ENCODE results near the gene AEBP1. TPM values are rescaled to one million over a fixed set of nuclear protein-coding genes. Genes with fewer than 3 reads are reported as not detected.

Gene AEBP1
- total RNA-seq, 1 donor from 2014 or later: 81.1 TPM

DNA sequence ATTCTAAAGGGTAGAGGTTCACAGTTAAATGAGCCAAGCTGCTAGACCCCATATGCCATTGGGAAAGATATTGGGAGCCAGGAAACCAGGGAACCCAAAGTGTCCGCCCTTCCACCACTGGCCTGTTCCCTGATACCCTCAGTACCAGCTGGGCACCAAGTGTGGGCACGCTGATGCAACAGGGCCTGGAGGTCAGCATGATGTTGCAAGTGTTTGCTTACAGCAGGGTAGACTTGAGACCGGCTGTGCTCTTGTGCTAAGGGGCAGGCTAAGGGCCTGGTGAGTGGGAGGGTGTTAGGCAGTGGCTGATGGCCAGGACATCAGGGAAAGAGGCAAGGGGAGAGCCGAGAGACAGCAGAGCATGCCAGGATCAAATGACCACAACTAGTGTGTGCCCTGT is 58.0 kb downstream of the AEBP1 start:
- no peak overlapping the region for H3K4me3 ChIP-seq (ENCODE audit: low read depth, low read length)
- DNase-seq (ENCODE audit: low read depth): no peak
- no peaks in the 10 kb centered on the region for H3K27me3 ChIP-seq (ENCODE audit: control insufficient read depth, insufficient read depth, low read length)
- TF ChIP-seq, protein P1, sequence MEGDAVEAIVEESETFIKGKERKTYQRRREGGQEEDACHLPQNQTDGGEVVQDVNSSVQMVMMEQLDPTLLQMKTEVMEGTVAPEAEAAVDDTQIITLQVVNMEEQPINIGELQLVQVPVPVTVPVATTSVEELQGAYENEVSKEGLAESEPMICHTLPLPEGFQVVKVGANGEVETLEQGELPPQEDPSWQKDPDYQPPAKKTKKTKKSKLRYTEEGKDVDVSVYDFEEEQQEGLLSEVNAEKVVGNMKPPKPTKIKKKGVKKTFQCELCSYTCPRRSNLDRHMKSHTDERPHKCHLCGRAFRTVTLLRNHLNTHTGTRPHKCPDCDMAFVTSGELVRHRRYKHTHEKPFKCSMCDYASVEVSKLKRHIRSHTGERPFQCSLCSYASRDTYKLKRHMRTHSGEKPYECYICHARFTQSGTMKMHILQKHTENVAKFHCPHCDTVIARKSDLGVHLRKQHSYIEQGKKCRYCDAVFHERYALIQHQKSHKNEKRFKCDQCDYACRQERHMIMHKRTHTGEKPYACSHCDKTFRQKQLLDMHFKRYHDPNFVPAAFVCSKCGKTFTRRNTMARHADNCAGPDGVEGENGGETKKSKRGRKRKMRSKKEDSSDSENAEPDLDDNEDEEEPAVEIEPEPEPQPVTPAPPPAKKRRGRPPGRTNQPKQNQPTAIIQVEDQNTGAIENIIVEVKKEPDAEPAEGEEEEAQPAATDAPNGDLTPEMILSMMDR (IDR thresholded peaks at IDR 0.05; ENCODE audit: insufficient read depth, low read length, poor library complexity, severe bottlenecking): no peak
- no peaks in the 10 kb centered on the region for H3K36me3 ChIP-seq (ENCODE audit: control insufficient read depth, insufficient read depth, low read length)

DNA sequence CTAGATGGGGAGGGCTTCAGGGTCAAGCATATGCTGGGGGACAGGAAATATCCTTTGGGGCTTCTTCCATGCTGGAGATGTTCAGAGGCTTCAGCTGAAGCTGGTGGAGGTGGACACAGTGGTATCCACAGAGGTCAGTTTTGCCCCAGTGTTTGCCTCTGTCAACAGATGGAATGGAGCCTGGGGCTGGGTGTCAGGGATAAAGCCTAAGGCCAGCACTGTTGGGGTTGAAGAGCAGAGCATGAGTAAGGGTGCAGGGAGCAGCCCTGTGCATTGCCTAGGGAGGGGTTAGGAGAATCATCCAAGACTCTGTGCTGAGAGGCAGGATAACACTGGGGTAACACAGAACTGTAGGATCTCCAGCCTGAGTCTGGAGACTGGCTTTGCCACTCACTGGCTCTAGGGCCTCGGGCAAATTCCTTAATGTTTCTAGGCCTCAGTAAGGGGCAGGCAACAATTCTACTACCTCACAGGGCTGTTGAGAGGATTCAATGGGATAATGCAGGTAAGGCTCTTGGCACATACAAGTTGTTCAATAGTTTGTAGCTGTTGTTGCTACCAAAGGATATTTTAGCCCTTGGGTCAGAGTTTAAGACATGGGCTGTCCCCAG is 58.7 kb downstream of the AEBP1 start:
- no peaks in the 10 kb centered on the region for H3K27me3 ChIP-seq (ENCODE audit: control insufficient read depth, insufficient read depth, low read length)
- H3K36me3 ChIP-seq (ENCODE audit: control insufficient read depth, insufficient read depth, low read length): no peaks in the 10 kb centered on the region
- DNase-seq (ENCODE audit: low read depth): no peak
- H3K4me3 ChIP-seq (ENCODE audit: low read depth, low read length): no peak overlapping the region
- TF ChIP-seq, protein P1 (IDR thresholded peaks at IDR 0.05; ENCODE audit: insufficient read depth, low read length, poor library complexity, severe bottlenecking): no peak

DNA sequence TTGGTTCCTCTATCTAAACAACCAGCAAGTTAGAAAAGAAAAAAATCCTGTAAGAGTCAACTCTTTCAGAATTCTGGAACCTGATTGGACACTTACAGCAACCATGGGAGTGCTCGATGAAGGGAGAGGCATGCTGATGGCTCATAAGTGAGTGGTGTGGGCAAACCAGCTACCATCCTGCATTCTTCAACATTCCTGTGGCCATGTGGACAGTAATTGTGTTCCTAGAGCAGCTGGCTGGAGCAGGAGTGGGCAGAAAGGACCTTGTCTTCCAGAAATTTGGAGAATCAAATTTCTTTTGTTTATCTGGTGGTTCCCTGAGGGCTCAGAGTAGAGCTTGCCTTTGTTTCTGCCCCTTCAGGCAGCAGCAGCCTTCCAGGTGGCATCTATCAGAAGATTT is 59.4 kb downstream of the AEBP1 start:
- TF ChIP-seq, protein P1 (IDR thresholded peaks at IDR 0.05; ENCODE audit: insufficient read depth, low read length, poor library complexity, severe bottlenecking): no peak
- H3K4me3 ChIP-seq (ENCODE audit: low read depth, low read length): no peak overlapping the region
- peak; percentile 90 for DNase-seq (ENCODE audit: low read depth)
- no peaks in the 10 kb centered on the region for H3K27me3 ChIP-seq (ENCODE audit: control insufficient read depth, insufficient read depth, low read length)
- H3K36me3 ChIP-seq (ENCODE audit: control insufficient read depth, insufficient read depth, low read length): no peaks in the 10 kb centered on the region

Other genes with a start within 250 kb of the AEBP1 start
- 142 and 168 TPM in 2 replicates for gene MRPS24, start 234.8 kb upstream of the AEBP1 start, total RNA-seq
- gene URGCP, start 197.7 kb upstream of the AEBP1 start, total RNA-seq: 30.0 and 30.1 TPM in 2 replicates
- 27.4 and 34.0 TPM in 2 replicates for gene UBE2D4, start 177.9 kb upstream of the AEBP1 start, total RNA-seq
- not detected in 2 replicates for gene SPDYE1, start 106.4 kb upstream of the AEBP1 start, total RNA-seq
- 120 and 121 TPM in 2 replicates for gene DBNL, start 59.6 kb upstream of the AEBP1 start, total RNA-seq
- gene PGAM2, start 38.8 kb upstream of the AEBP1 start, total RNA-seq: not detected in 2 replicates
- 19.8 and 22.1 TPM in 2 replicates for gene POLM, start 21.8 kb upstream of the AEBP1 start, total RNA-seq
- gene POLD2, start 19.2 kb downstream of the AEBP1 start, total RNA-seq: 72.8 and 73.0 TPM in 2 replicates
- 1.2 and 3.0 TPM in 2 replicates for gene MYL7, start 37.0 kb downstream of the AEBP1 start, total RNA-seq
- gene GCK, start 85.1 kb downstream of the AEBP1 start, total RNA-seq: 0.75 and 2.3 TPM in 2 replicates
- 124 and 128 TPM in 2 replicates for gene YKT6, start 96.6 kb downstream of the AEBP1 start, total RNA-seq
- gene CAMK2B, start 221.2 kb downstream of the AEBP1 start, total RNA-seq: 0.68 TPM in 1 of 2 replicates, not detected in the other